ENCODE results near the gene MRPL44. TPM values are rescaled to one million over a fixed set of nuclear protein-coding genes. Genes with fewer than 3 reads are reported as not detected.

MRPL44 gene
- total RNA-seq (2014; rRNA removed; shearing (Covaris generic)), result 21.1 and 21.6 TPM in 2 replicates

DNA sequence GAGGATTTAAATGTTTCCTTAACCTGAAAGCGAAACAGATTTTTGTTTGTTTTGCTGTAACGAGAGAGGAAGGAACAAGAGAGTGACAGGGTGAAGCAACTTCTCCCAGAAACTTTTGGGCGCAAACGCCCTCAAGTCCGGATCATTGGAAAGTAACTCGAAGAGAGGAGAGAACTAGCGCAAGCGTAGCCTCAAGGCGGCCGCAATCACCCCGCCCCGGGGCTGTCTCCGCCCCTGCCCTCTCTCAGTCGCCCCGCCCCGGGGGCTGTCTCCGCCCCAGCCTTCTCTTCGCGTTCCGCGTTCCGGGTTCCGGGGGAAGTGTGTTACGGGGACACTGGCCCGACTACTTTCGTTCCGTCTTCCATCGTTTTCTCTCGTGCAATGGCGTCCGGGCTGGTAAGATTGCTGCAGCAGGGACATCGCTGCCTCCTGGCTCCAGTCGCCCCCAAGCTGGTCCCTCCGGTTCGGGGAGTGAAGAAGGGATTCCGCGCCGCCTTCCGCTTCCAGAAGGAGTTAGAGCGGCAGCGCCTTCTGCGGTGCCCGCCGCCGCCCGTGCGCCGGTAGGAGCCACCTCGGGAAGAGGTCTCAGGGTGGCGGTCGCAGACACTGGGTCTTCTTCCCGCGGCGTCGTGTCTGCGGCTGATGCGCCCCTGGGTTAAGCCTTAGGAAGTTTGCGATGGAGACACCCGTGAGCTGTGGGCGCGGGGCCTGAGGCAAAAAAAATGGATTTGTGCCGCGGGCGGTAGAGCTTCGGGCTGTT lies at the start of gene MRPL44:
TSS of gene MRPL44 (plus strand) at position 372 of the 760 bp plus-strand sequence. CDS start at position 382, 10 bp downstream.

DNA sequence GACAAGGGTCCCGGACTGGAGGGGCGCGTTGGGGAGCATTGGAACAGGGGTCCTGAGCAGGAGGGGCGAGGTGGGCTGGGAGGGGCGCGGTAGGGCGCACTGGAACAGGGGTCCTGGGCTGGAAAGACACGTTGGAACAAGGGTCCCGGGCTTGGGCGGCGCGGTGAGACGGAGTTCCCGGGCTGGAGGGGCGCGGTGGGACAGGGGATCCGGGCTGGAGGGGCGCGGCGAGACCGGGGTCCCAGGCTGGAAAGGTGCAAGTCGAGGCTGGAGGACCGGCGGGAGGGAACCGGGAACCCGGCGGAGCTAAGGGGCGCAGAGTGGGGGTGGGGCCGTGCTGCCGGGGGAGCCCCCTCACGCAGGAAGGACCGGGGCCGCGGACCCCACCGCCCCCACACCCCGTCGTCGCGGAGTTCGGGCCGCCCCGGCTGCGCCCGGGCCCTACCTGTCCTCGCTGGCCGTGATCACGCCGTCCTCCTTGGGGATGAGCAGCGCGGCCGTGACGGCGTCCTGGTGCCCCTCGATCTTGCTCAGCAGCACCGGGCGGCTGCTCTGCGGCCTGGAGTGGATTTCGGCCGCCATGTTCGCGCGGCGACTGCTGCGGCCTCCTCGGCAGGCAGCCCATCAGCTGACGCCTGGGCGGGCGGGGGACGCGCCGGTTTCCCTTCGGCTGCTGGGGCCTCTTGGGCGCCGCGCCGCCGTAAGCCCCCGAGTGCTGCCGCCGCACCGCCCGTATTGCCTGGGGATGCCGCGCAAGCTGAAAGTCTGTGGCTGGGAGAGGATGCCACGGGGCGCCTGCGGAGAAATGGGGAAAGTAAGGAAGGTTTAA lies 12.3 kb upstream of the MRPL44 start, which contains the start of gene WDFY1:
TSS of gene WDFY1 (minus strand) at position 633 of the 829 bp plus-strand sequence. CDS start at position 582, 51 bp downstream.

Other genes with a start within 250 kb of the MRPL44 start
- 1.9 and 3.7 TPM in 2 replicates for gene AP1S3, start 119.9 kb upstream of the MRPL44 start, total RNA-seq (2014; rRNA removed; shearing (Covaris generic))
- gene WDFY1, start 12.1 kb upstream of the MRPL44 start, total RNA-seq (2014; rRNA removed; shearing (Covaris generic)), result 14.5 and 28.3 TPM in 2 replicates
- 1,306 and 1,506 TPM in 2 replicates for gene SERPINE2, start 81.8 kb downstream of the MRPL44 start, total RNA-seq (2014; rRNA removed; shearing (Covaris generic))